Subcutaneous adipose tissue (tissue), 4 donors: Measurements from ENCODE around the gene GTPBP3. TPM values are rescaled to one million over a fixed set of nuclear protein-coding genes. Genes with fewer than 3 reads are reported as not detected.

Experiments
- total RNA-seq, 4 donors: library from RNA; depleted of rRNA; stranded (reverse); fragments of >200 nt; gene quantifications; one replicate each; pipeline ENCODE4 v1.1.0, GENCODE V29; 2016
- TF ChIP-seq, protein P1 (sequence below): fragments of 450-650 bp; IDR thresholded peaks from one replicate; pipeline ENCODE4 v1.5.1; 2016; ENCODE audit warnings: low read depth, mild to moderate bottlenecking, control low read depth, antibody characterized with exemption, moderate library complexity

GTPBP3 gene
- total RNA-seq, 4 donors from 2014 or later, result 8.6 to 32.2 (median 14.6) TPM

DNA sequence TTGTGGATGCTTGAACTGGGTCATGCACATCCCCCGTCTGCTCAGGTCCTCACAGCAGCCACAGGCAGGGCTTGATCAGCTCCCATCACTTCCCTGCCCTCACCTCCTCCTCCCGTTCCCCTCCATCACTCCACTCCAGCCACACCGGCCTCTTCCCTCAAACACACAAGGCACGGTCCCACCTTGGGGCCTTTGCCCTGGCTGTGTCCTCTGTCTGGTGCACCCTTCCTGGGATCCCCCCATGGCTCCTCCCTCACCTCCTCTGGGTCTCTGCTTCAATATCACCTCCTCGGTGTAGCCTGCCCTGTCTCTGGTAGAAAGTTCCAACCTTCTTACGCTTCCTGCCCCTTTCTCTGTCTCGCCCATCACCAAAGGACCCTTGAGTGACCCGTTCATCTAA, 16.0 kb downstream of the GTPBP3 start:
- TF ChIP-seq, protein P1, sequence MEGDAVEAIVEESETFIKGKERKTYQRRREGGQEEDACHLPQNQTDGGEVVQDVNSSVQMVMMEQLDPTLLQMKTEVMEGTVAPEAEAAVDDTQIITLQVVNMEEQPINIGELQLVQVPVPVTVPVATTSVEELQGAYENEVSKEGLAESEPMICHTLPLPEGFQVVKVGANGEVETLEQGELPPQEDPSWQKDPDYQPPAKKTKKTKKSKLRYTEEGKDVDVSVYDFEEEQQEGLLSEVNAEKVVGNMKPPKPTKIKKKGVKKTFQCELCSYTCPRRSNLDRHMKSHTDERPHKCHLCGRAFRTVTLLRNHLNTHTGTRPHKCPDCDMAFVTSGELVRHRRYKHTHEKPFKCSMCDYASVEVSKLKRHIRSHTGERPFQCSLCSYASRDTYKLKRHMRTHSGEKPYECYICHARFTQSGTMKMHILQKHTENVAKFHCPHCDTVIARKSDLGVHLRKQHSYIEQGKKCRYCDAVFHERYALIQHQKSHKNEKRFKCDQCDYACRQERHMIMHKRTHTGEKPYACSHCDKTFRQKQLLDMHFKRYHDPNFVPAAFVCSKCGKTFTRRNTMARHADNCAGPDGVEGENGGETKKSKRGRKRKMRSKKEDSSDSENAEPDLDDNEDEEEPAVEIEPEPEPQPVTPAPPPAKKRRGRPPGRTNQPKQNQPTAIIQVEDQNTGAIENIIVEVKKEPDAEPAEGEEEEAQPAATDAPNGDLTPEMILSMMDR, result no peak

DNA sequence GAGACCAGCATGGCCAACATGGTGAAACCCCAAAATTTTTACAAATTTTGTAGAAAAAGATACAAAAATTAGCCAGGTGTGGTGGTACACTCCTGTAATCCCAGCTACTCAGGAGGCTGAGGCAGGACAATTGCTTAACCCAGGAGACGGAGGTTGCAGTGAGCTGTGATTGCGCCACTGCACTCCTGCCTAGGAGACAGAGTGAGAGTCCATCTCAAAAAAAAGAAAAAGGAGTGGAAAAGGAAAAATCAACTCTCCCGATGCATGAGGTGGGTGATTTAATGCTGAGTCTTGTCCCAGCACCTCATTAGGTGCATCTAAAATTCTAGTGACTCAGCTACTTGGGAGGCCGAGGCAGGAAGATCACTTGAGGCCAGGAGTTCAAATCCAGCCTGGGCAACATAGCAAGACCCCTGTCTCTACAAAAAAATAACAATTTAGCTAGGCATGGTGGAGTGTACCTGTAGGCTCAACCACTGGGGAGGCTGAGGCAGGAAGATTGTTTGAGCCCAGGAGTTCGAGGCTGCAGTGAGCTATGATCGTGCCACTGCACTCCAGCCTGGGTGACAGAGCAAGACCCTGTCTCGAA, 19.8 kb downstream of the GTPBP3 start:
- TF ChIP-seq, protein P1, result no peak

DNA sequence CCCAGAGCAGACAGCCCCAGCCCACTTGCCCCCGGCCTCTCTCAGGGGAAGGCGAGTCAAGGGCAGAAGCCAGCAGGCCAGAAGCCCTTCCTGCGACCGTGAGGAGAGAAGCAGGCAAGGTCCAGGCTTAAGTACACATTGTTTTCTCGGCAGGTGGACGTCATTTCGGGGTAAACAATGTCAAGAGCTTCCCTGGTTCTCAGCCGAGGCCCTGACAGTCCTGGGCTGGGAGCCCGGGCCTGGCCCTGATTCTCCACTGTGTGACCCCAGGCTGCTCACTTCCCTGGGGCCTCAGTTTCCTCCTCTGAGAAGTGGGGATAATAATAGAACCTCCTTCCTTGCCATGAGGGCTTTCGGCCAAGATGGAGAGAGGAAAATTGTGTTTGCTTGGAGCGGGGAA, 20.4 kb downstream of the GTPBP3 start:
- TF ChIP-seq, protein P1, result no peak

DNA sequence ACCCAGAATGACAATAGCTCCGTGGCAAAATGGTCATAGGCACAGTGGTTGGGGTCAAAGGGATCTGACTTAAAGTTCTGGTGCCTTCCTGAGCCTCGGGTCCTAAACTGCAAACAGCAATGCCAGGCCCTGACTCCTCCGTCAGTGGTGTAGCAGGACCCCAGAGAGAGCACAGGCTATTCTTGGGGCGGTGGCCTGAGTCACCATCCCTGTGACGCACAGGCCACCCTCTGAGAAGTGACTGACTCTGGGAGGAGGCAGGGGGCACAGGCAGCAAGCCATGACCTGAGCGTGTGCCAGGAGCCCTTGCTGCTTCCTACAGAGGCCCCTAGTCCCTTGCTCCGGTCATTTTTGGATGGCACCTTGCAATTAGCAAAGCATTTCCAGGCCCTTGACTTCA, 21.0 kb downstream of the GTPBP3 start:
- TF ChIP-seq, protein P1, result no peak

DNA sequence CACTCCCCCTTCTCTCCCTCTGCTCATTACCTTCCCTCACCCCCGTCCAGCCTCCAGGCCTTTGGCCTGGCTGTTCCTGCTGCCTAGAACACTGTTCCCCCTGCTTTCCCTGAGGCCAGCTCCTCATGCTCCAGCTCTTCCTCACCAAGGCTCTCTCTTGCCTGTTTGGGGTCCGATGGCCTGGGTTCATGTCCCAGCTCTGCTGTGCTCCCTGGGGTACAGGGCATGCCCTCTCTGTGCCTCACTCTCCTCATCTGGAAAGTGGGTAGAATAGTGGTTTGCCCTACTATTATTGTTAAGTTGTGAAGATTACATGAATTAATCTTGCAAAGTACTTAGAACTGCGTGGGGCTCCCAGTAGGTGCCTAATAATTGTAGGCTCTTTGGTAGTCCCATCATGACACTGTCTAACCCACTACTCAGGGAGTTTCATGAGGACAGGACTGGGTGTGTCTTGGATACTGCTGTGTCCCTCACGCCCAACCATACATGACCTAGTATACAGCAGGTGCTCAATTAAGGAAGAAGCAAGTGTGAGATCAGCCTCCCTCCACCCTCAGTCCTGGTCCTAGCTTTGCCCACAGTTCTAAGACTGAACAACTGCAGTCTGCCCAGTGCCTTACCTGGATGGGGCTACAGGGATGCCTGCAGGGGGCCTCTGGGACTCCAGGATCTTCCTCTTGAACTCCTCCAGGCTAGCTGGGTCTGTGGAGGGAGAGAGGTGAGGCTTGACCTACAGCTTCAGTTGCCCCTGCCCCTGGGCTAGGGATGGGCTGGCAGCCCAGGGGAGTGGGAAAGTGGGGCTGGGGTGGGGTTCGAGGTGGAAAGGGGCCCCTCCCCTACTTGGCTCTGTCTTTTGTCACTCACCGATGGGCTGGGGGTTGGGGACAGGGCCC, 22.8 kb downstream of the GTPBP3 start:
- TF ChIP-seq, protein P1, result no peak

DNA sequence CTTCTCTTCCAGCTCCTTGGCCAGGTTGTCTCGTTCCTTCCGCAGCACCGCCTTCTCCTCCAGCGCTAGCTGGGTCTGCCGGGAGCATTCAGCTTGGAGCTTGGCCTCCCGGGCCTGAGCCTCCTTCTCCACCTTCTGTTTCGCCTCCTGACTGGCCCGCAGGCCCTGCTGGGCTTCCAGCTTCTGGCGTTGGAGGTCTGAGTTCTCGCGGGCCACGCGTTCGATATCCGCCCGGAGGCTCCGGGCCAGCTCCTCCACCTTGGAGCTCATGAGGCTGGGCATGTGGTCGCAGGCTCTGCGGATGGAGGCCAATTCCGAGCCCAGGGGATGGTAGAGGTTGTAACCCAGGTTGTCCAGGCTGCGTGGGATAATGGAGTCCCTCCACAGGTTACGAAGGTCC, 28.0 kb downstream of the GTPBP3 start:
- TF ChIP-seq, protein P1, result no peak

DNA sequence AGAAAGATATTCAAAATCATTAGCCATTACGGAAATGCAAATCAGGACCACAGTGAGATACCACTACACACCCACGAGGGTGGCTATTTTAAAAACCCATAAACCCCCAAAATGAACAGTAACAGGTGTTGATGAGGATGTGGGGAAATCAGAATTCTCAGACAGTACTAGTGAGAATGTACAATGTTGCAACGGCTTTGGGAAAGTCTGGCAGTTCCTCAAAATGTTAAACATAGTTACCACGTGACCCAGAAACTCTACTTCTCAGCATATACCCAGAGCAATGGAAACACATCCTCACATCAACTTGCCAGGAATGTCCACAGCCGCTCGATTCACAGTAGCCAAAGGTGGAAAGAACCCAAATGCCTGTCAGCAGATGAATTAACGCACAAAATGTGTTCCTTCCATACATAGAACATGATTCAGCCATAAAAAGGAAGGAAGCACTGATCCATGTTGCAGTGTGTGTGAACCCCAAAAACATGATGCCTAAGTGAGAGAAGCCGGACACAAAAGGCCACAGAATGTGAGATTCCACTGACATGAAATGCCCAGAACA, 32.8 kb downstream of the GTPBP3 start:
- TF ChIP-seq, protein P1, result no peak
